GM18520 (cell line): ENCODE data around the gene MAT2A.
A peak's percentile ranks its signal among the peaks of the same experiment; 100 is the strongest.
"Not testable (repeated sequence)": the region's sequence is repeated elsewhere in the genome, so short reads cannot be mapped to it uniquely, and the experiment has no call there.

Source experiments
- ATAC-seq: cut with Tn5 transposase; IDR thresholded peaks from one replicate; pipeline ENCODE4 v1.9.1; 2021; ENCODE audit not compliant: unreplicated experiment

Gene MAT2A

GRCh38 chr2:85547089-85547858 is 8.3 kb downstream of the MAT2A start:
- ATAC-seq = no peak

- no peak for ATAC-seq
Measured at GRCh38 chr2:85547859-85548607, 9.1 kb downstream of the MAT2A start.

GRCh38 chr2:85548608-85548900 is 9.6 kb downstream of the MAT2A start:
- ATAC-seq = no peak

- no peak for ATAC-seq
Measured at GRCh38 chr2:85549095-85549494, 10.1 kb downstream of the MAT2A start.

- no peak for ATAC-seq
Measured at GRCh38 chr2:85549826-85550225, 10.9 kb downstream of the MAT2A start.

GRCh38 chr2:85550486-85550885 is 11.5 kb downstream of the MAT2A start:
- ATAC-seq = no peak

GRCh38 chr2:85551698-85552678 is 13.0 kb downstream of the MAT2A start:
- ATAC-seq = no peak

- no peak for ATAC-seq
Measured at GRCh38 chr2:85553184-85553583, 14.2 kb downstream of the MAT2A start.

- no peak for ATAC-seq
Measured at GRCh38 chr2:85554980-85555612, 16.1 kb downstream of the MAT2A start.

GRCh38 chr2:85557130-85557529 is 18.2 kb downstream of the MAT2A start:
- ATAC-seq = no peak

GRCh38 chr2:85558160-85558559 is 19.2 kb downstream of the MAT2A start:
- no peak for ATAC-seq

GRCh38 chr2:85560403-85560726 is 21.4 kb downstream of the MAT2A start:
- not testable (repeated sequence) for ATAC-seq

- no peak for ATAC-seq
Measured at GRCh38 chr2:85560812-85561279, 21.9 kb downstream of the MAT2A start.

- ATAC-seq = peak; percentile 92
Measured at GRCh38 chr2:85561280-85562212, 22.6 kb downstream of the MAT2A start, which contains the start of gene GGCX. Gene GGCX, minus strand, starts transcription at chr2:85561493. Its CDS starts 65 bp downstream, at chr2:85561428.

- no peak for ATAC-seq
Measured at GRCh38 chr2:85564144-85564563, 25.2 kb downstream of the MAT2A start.

- no peak for ATAC-seq
Measured at GRCh38 chr2:85566265-85566664, 27.3 kb downstream of the MAT2A start.

- no peak for ATAC-seq
Measured at GRCh38 chr2:85575739-85576138, 36.8 kb downstream of the MAT2A start.

- no peak for ATAC-seq
Measured at GRCh38 chr2:85577063-85577385, 38.1 kb downstream of the MAT2A start.

GRCh38 chr2:85577386-85578242 is 38.6 kb downstream of the MAT2A start, which contains the start of gene VAMP8:
Gene VAMP8, plus strand, starts transcription at chr2:85577586. Its CDS starts 61 bp downstream, at chr2:85577647.
- peak; percentile 53 for ATAC-seq
